Colon (tissue), 2 donors: ENCODE results near the gene MARCHF3.
"Not testable (repeated sequence)": the region's sequence is repeated elsewhere in the genome, so short reads cannot be mapped to it uniquely, and the experiment has no call there.

Source experiments
- FAIRE-seq: peaks from 2 replicates; lab custom pipeline; 2012; peaks lifted over from hg19 to GRCh38; lab: Jason Lieb, UNC
- donor health status: control.
- donor health status: control.

Gene MARCHF3

DNA sequence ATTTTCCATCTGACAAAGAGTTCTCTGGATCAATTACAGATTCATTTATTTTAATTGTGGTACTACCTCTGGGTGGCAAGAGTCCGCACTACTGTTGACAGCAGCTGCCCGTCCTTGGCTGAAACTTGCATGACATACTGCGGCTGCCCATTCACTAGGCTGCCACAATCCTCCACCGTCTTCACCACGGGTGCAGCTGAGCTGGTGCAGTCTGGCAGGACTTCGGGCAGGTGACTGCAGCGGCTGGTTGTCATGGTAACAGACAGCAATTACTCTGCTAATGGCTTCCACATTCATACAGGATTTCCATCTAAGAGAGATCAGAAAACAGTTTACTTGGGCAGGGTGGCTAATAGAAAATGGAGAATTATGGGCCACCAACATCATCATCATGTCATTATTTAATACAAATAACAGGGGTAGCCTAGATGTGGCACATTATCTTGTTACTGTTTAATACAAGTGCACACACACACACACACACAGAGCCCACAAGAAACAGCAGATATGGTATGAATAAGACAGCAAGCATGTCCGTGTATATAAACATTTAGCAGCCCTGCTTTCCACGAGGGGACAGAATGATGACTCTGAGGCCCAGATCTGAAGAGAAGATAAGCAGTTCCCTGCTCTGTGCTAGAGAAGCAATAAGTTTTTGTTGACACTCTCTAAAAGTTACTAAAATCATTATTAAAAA, 112.3 kb downstream of the MARCHF3 start:
- no peak for FAIRE-seq

DNA sequence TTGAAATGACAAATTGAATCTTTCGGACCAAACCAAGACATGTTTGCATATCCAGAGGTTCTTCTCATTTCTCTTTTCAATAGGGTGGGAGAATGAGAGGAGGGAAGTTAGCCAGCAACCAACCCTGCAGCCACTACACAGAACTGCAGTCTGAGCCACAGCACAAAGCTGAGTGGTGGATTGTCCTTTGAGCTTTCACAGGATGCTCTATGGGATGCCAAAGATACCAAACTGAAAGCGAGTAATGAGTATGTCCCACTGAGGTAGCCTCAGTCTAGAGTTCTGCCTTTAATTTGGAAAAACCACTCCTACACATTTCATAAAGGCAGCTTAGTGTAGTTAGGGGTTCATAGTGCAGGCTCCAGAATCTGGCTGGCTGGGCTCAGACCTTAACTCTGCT, 114.9 kb downstream of the MARCHF3 start:
- FAIRE-seq: no peak

DNA sequence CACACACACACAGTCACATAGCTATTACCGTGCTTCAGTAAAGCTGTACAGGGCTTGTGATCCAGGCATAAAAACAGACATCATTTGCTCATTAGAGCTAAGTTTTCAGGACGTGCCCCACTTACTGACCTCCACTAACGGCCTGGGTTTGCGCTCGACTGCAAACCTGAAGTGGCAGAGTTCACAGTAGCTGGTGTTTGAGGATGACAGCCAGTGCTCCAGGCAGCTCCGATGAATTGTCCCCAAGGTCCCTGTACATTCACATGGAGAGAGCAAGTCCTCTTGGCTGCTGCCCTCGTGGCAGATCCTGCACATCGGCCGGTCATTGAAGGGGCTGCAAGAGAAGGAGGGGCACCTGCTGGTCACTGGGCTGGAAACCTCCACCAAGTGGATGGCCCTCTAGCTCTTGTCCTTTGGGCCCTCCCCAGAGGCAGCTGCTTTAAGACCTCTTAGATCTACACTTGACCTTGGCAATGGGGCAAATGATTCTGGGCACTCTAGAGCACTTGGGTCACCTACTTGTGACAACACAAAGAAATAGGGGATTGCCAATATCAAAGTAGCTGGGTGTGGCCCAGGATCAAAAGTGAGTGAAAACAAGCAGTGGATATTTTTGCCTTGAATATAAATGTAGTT, 115.4 kb downstream of the MARCHF3 start:
- no peak for FAIRE-seq

DNA sequence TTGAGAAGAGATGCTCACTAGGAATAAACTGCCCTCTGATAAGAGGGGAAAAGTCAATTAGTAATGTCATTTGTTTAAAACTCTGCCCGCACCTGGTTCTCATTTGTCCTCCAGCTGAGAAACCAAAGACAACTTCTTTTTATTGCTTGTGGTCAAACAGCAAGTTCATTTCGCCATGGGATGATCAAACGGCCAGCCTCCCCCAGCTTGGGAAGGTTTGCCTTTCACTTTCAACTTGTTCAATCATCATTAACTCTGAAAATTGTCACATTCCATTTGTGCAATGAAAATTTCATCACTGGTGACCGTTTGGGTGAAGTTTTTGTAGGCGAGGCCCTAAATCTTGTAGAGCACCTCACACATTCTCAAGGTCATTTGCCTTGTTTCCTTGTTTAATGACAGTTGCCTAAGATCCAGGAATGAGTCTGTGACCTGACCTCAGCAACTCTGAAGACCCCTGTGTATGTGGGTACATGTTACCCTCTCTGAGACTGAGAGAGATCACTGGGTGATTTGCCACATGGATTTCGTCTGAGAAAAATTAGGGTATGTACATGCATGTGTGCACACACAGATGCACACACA, 117.7 kb downstream of the MARCHF3 start:
- FAIRE-seq: no peak

DNA sequence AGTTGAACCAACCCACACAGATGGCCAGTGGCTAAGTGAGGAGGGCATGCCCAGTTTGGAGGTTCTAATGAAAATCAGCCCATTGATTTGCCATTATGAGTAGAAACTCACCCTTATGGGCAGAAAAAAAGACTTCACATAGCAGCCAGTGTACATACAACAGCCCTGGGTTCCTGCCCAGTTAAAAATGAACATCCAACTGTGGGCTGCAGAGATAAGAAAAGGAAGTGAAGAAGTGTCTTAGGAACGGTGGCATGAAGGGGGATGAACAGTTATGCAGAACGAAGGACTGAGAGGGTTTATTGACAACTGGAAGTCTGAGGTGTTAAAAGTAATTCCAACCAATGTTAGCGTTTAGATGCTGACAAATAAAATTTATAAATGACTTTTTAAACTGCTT, 118.4 kb downstream of the MARCHF3 start:
- FAIRE-seq: no peak

DNA sequence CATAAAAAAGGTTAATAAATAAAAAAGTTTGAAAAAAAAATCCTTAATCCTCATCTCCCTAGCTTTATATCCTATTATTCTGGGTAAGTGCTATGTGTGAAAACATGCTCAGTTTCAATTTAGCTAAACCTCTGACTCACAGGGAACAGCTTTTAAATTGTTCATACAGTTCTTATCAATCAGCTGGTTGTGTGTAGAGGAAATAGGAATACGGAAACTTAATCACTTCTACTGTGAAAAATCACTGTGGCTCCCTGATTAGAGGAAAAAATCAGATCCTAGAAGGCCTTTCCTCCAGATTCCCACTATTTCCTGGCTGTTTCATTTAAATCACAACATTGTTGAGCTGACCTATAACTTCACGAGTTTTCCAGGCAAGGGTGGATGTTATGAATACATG, 120.5 kb downstream of the MARCHF3 start:
- FAIRE-seq: no peak

DNA sequence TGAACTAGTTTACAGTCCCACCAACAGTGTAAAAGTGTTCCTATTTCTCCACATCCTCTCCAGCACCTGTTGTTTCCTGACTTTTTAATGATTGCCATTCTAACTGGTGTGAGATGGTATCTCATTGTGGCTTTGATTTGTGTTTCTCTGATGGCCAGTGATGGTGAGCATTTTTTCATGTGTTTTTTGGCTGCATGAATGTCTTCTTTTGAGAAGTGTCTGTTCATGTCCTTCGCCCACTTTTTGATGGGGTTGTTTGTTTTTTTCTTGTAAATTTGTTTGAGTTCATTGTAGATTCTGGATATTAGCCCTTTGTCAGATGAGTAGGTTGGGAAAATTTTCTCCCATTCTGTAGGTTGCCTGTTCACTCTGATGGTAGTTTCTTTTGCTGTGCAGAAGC, 126.0 kb downstream of the MARCHF3 start:
- FAIRE-seq: not testable (repeated sequence)

DNA sequence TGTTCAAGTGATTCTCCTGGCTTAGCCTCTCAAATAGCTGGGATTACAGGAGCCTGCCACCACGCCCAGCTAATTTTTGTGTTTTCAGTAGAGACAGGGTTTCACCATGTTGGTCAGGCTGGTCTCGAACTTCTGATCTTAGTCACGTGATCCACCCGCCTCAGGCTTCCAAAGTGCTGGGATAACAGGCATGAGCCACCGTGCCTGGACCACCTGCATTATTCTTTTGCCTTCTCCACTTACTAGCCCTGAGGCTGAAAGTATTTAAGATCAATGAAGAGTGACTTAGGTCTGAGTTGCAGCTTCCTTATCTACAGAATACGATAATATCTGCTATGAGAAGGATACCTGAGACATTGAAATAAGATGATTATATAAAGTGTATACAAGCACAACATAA, 129.6 kb downstream of the MARCHF3 start:
- FAIRE-seq: no peak

DNA sequence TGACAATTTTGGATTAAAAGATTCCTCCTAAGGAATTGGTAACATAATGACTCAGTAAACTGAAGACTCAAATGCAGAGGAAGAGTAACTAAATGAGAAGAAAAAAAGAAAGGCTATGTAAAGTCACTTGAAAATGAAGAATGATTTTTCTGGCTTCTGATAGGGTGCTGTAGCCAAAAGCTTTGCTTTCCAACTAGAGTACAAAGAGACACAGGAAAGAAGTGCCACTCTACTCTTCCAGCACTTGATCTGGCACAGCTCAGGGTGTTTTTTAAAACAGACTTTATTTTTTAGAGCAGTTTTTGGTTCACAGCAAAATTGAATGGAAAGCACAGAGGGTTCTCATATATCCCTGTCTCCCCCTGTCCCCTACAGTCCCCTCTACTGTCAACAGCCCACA, 130.9 kb downstream of the MARCHF3 start:
- FAIRE-seq: no peak

DNA sequence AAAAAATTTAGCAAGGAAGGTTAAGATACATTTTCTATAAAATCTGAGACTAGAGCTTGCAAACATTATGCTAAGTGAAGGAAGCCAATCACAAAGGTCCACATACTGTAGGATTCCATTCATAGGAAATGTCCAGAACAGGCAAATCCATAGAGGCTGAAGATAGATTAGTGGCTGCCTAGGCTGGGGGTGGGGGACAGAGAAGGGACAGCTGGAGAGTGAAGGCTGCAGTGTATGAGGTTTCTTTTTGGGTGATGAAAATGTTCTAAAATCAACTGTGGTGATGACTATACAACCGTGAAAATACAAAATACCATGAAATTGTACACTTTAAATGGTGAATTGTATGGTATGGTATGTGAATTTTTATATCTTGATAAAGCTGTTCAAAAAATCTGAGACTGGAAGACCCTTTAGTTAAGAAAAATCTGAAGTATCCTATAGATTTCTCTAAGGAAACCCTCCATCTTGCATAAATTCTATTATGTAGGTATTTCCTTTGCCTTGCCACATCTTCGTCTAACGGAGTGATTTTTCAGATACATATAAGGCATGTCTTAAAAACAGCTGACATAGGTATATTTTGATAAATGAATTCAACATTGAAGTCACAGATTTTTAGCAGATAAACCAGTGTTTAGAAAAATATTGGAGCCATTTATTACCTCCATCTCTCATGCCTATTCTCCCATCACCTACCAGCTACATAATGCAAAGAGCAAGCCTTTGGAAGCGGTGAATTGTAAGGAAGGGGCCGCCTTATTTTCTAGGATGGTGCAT, 132.3 kb downstream of the MARCHF3 start:
- FAIRE-seq: no peak

DNA sequence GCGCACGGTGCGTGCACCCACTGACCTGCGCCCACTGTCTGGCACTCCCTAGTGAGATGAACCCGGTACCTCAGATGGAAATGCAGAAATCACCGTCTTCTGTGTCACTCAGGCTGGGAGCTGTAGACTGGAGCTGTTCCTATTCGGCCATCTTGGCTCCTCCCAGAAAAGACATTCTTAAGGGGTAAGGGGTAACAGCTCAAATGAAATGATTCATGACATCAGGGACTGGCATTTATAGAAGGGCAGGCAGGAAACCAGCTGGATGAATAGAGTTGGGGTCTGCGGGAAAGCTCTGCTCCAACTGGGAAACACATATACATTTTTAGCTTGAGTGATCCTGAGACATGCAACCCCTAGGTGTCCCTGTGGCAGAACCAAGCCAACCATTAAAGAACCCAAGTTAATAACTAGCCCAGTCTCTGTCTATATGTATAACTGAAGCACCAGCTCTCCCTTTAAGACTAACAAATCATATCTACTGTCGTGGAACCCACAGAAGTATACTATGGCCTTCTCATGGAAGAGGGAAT, 134.1 kb downstream of the MARCHF3 start:
- no peak for FAIRE-seq

DNA sequence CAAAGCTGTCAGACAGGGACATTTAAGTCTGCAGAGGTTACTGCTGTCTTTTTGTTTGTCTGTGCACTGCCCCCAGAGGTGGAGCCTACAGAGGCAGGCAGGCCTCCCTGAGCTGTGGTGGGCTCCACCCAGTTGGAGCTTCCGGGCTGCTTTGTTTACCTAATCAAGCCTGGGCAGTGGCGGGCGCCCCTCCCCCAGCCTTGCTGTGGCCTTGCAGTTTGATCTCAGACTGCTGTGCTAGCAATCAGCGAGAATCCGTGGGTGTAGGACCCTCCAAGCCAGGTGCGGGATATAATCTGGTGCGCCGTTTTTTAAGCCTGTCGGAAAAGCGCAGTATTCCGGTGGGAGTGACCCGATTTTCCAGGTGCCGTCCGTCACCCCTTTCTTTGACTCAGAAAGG, 134.6 kb downstream of the MARCHF3 start:
- FAIRE-seq: not testable (repeated sequence)

DNA sequence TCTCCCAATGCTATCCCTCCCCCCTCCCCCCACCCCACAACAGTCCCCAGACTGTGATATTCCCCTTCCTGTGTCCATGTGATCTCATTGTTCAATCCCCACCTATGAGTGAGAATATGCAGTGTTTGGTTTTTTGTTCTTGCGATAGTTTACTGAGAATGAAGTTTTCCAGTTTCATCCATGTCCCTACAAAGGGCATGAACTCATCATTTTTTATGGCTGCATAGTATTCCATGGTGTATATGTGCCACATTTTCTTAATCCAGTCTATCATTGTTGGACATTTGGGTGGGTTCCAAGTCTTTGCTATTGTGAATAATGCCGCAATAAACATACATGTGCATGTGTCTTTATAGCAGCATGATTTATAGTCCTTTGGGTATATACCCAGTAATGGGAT, 139.9 kb downstream of the MARCHF3 start:
- not testable (repeated sequence) for FAIRE-seq

DNA sequence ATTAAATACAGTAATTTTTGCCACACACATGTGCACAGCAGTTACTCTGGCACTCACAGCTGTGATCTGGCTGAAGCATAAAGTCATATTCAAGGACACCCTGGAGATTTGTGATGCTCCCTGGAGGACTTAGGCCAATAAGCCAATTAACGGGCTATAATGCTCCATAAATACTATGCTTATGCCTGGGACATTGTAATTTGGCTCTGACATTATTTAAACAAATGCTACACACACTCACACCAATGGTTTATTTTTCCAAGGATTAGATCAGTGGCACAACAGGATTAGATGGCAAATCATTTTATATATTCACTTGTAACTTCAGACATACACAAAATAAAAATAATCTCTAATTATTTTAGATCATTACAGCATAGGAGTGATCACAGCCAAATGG, 142.2 kb downstream of the MARCHF3 start:
- no peak for FAIRE-seq

DNA sequence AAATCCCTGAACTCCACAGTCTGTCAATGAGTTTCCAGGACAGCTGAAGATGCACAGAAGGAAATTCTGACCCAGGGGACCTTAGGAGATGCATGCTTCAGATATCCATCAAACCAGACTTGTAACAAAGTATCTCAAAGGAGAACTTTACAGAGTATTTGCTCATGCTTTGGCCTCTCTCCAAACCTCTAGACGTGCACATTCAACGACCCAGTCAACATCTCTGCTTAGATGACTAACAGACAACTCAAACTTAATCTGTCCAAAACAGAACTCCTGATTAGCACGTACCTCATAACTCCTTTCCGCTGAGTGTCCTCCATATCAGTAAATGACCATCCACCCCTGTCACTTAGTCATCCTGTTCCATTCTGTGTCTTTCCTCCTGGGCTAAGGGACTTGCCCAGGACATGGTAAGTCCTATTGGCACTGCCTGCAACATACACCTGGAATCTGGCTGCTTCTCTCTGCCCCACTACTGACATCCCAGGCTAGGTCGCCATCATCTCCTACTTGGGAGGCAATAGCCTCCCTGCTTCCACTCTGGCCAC, 146.0 kb downstream of the MARCHF3 start:
- FAIRE-seq: no peak

DNA sequence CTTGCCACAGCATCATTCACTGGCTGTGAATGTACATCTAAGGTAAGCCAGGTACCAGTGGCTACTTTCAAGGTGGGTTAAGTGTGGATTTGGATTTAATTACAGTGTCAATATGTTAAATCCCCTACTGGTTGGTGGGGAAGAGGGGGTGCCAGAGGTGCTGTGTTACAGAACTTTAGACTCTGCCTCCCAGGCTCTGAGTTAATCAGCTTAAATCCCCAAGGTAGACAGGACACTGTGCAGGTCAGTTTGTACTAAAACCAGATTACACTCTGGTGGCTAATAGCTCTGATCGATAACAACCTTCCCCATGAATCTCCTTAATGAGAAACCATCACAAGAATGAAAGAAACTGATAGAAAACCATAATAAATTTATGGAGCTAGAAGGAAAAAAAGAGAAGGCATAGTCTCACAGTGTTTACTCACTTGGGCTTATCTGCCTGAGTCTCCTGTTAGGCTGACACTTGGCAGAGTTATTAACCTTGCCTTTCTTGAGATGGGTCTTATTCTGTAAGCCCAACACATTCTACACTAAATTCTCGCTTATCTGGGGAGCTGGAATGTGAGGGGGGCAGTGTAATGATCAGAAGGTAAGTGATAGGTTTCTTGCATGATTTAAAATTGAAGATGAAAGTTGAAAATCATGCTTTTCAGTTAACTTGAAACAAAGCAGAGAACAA, 146.7 kb downstream of the MARCHF3 start:
- no peak for FAIRE-seq

DNA sequence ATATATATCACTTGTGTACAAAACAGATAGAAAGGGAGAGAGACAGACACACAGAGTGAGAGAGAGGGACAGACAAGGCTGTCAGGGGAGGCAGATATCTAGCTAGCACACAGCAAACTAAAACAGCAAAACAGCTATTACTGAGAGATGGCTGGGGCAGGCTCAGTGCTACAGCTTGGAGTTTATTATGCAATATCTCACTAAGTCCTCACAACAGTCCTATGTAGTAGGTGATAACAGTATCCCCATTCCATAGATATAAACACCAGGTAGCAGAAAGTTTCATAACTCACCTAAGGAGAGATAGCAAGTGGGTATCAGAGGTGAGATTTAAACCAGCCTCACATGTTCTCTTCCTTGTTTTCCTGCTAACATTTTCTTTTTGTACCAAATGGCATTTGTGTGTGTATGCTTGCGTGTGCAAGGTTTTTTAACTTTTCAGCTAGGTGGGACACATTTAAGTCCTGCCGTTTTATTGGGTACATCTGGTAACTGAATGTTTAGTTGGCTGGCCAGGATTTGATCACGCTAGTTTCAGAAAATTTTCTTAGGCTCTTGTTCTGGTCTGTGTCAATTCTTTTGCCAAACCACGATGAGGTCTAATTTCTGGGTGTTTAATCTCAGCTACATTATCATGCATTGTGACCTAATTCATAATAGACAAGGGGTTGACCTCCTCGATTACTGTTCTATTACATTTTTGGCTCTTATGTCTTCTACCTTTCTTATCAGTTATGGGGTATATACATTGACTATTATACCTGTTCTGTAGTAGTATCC, 148.3 kb downstream of the MARCHF3 start:
- FAIRE-seq: no peak

DNA sequence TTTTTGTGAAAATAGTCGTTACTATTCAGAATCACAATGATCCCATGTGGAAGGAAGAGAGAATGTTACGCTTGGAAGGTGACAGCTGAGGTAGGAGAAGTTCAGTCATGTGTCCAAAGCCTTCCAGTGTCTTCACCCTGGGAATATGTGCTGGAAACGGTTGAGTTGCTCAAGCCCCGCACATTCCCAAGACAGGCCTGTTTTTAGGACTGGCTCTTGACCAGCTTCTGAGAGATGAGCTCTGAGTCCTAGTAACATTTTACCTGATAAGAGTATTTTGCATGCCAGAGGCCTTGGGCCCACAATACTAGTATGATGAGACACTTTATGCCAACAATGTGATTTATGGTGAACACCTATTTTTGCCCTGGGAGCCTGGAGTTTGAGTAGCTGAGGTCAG, 151.7 kb downstream of the MARCHF3 start:
- no peak for FAIRE-seq

DNA sequence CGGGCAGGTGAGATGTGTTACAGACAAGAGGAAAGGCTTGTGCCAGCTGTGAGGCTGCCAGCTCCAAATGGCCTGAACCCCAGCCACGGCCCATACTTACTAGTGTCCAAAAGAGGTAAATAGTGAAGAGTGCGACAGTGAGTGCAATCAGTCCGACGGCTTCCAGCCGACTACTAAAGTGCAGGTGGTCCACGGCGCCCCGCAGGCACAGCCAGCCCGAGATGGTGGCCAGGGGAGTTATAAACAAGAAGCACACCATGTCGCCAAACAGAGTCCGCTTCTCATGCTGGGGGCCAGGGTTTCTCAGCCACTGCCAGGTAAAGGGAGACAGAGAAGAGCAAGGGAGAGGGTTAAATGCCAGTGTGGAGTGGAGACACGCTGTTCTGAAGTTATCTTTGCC, 152.3 kb downstream of the MARCHF3 start:
- FAIRE-seq: no peak

DNA sequence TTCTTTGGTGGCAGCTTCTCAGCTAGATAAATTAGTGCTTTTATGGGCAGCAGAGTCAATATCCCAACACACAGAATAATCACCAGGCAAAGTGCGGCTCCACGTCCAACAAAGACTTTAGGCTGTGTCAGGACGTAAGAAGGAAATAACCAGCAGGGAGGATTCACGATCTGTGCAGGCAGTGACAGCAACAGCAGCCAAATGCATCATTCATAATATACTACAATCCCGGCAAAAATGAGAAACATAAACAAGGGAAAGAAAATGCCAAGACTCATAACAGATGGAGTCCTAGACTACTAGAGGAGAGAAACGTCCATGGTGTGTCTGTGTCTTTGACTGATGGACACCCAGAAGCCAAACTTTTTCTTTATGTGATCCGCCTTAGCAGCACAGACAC, 152.8 kb downstream of the MARCHF3 start:
- FAIRE-seq: no peak

DNA sequence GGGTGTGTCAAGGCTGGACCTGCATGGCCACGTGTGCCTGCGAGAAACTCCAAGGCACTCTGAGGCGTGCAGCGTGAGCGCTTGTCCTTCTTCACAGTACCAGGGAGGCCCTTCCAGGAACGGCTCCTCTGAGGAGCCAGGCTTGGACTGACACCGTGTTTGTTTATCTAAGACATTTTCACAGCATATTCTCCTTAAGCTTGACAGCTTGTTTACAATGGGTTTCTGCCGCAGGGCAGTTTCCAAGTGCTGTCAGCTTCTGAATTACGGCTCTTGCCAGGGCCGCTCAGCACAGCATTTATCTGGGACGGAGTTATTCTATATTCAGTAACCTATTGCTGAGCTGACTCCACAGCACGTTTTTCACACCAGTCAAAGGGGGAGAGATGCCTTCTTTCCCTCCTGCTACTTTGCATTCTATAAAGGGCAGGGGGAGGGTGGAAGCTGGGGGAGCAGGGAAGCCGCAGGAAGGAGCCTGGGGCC, 155.0 kb downstream of the MARCHF3 start:
- FAIRE-seq: no peak
